A673 (cell line): ENCODE results near the gene NOA1.

Source experiments
- CTCF ChIP-seq: fragments of 300-800, 200-600 bp; sonication (generic); conservative IDR thresholded peaks from 2 replicates; pipeline ENCODE4 v1.5.1; 2017; ENCODE audit warnings: low read depth, mild to moderate bottlenecking, antibody characterized with exemption, low read length, moderate library complexity, mixed read lengths
- EZH2 ChIP-seq: fragments of 200-600 bp; sonication (generic); IDR thresholded peaks from 2 replicates; pipeline ENCODE4 v1.6.1; 2017; ENCODE audit warnings: borderline replicate concordance, low read depth, mild to moderate bottlenecking, mixed read lengths, antibody characterized with exemption, low read length; ENCODE audit not compliant: poor library complexity, severe bottlenecking

- no peak for TF ChIP-seq CTCF
- no peak for TF ChIP-seq EZH2
Measured at GRCh38 chr4:56931924-56932323, 45.5 kb downstream of the NOA1 start.
